COR-L47 (cell line): ENCODE results near the gene TRIM50.
A peak's percentile ranks its signal among the peaks of the same experiment; 100 is the strongest.
"Not testable (repeated sequence)": the region's sequence is repeated elsewhere in the genome, so short reads cannot be mapped to it uniquely, and the experiment has no call there.

Experiments
- DNase-seq: peaks from one replicate; lab custom pipeline; 2025; lab: John Stamatoyannopoulos, UW

TRIM50 gene

DNA sequence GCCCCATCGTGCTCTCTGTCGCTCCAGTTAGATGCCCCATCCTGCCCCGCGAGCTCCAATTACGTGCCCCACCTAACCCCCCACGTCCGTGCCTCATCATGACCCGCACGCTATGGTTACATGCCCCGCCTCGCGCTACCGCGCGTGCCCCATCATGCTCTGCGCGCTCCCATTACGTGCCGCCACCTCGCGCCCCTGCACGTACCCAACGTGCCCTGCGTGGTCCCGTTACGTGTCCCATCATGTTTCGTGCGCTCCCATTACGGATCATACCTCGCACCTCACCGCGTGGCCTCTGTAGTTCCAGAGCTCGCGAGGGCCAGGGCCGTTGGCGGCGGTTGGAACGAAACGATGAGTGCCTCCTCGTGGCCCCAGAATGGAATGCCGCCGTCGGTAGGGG is at the start of gene TRIM50, which contains the start of gene FKBP6:
Gene TRIM50 (minus strand): TSS at position 161 of the 400 bp plus-strand sequence. CDS start 3,295 bp downstream, outside the sequence.
Gene FKBP6 (plus strand): TSS at position 240 of the 400 bp plus-strand sequence. CDS start 268 bp downstream, outside the sequence.
- not testable (repeated sequence) for DNase-seq

DNA sequence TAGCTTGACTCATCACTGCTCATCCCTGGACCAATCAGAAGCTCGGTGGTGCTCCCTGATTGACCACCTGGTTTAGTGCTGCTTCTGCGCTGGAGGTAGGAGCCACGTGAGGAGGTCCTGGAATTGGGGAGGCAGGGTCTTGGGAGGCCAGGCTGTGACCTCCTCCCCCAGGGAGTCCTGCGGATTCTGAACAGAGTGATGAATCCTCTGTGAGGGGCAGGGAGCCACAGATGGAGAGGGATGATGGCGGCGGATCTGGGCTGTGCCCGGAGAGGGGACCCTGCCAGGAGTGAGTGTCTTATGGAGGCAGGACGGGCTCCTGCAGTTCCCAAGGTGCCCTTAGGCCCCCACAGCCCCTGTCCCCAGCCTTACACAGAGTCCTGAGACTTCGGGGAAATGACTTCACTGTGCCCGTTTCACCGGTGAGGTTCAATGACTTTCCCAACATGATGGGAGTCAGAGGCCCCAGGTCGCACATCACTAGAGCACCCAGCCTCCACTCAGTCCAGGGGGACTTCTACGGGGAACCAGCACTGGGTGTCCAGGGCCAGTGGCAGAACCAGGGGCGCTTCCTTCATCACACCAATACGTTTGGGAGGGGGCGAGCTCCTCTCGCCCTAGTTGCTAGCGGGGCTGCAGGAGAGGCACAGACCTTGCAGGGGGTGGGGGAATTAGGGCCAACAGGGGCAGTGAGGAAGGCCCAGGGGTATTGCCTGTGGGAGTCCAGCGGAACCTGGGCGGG is 49.0 kb upstream of the TRIM50 start:
- no peak for DNase-seq

DNA sequence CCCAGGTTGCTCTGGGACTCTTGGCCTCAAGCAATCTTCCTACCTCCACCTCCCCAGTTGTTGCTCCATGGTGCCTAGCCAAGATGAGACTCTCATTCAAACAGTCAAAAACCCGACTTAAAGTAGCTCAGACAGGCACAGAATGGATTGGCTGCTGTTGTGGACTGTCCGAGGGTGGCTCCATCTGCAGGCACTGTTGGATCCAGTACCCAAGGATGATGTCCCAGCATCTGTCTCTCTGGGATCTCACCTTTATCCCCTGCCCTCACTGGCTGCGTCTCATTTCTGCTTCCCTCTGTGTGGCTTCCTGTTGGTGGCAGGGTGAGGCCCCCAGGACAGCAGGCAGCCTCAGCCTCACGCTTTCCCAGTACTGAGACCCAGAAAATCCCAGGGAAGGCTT is 48.4 kb upstream of the TRIM50 start:
- DNase-seq = not testable (repeated sequence)

DNA sequence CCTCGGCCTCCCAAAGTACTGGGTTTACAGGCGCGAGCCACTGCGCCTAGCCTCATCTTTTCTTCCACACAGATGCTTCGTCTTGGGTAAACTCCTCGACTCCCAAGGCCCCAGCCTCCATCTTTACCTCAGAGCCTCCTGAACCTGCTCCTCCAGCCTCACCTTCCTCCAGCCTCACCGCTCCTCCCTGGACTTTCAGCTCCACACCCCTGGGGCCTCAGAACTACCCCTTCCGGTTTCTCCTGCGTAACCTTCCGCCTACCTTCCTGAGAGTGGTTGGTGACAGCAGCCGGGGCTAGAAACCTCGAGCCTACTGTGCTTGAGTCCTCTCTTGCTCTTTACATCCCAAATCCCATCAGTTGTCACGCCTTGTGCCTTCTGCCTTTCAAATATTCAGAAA is 45.9 kb upstream of the TRIM50 start:
- no peak for DNase-seq

GRCh38 chr7:73369622-73370021 is 41.7 kb upstream of the TRIM50 start:
- DNase-seq = no peak

DNA sequence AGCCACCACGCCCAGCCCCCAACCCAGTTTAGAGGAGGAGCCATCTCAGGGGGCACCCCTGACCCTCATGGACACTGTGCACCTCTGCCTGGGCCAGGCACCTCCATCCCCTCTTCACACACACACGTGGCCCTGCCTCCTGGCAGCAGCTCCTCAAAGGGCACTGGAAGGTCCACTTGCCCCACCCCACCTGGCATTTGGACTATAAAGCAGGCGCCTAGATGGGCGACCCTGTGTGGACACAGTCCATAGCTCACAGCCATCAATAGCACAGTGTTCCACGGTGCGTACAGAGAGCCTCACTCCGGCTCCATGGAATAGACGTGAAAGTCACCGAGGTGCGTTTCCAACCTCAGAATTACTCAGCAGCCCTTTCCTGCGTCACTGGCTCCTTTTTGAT is 41.1 kb upstream of the TRIM50 start:
- no peak for DNase-seq

DNA sequence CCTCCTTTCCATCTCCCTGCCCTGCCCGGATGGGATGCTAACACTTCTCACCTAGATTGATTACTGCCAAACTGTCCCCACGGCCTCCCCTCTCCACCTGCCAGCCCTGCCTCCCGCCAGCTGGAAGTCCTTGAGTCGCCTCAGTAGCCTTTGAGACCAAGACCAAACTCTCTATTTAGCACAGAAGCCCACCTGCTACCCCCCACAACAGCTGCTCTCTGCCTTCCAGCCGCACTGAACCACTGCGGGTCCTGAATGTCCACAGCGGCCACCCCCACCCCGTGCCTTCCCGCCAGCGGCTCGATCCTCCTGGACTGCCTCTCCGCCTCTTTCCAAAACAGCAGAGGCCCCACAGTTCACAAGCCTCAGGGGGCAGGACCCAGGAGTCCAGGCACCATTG is 39.1 kb upstream of the TRIM50 start:
- no peak for DNase-seq

DNA sequence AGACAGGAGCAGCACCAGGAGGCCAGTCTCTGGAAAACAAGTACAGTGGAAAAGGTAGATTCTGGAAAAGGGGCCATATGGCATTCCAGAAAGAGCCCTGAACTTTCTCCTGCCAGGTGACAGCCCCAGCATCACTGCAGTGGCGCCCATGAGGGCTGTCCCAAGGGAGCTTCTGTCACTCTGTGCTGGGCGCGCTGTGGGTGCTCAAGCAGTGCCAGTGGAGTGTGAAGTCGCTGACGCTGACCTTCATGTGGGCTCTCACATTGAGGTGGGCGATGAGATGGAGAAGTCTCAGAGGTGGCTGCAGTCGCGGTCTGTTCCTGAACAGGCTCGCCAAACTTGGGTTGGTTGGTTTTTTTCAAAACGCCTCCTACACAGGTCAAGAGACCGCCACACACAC is 38.2 kb upstream of the TRIM50 start:
- no peak for DNase-seq

- peak; percentile 84 for DNase-seq
Observed at GRCh38 chr7:73364006-73364728, 36.3 kb upstream of the TRIM50 start.

DNA sequence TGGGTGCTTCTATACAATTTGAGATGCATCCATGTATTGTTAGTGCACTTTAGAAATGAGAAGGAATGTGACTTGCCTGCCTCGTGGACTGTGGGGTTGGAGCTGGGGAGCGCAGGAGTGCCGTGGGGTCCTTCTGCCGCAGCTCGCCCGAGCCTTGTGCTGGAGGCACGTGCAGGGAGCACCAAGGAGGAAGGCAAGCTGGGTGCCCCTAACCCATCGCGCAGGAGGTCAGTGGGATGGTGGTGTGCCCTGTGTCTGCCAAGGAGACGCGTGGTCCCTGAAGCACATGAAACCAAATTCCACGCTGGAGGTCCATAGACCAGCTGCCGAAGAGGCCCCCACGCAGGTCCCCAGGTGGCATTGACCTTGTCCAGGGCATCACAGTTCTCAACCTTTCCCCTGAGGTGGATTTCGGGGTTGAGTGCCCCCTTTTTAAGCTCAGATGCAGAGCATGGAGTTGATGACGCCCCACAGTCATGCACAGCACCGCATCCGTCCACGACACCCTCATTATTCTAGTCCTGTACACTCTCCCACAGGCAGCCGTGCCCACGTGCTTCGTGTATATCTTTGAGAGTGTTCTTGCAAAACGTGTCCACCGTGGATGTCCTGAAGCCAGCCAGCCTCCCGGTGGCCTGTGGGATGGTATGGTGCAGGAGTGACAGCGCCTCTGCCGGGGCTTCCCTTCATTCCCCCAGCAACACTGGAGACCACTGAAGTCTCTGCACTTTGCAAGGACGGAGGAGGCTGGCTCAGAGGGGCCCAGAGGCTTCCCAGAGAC is 35.5 kb upstream of the TRIM50 start:
- no peak for DNase-seq

DNA sequence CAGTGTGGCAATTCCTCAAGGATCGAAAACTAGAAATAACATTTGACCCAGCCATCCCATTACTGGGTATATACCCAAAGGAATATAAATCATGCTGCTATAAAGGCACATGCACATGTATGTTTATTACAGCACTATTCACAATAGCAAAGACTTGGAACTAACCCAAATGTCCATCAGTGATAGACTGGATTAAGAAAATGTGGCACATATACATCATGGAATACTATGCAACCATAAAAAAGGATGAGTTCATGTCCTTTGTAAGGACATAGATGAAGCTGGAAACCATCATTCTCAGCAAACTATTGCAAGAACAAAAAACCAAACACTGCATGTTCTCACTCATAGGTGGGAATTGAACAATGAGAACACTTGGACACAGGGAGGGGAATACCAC is 32.7 kb upstream of the TRIM50 start:
- not testable (repeated sequence) for DNase-seq

DNA sequence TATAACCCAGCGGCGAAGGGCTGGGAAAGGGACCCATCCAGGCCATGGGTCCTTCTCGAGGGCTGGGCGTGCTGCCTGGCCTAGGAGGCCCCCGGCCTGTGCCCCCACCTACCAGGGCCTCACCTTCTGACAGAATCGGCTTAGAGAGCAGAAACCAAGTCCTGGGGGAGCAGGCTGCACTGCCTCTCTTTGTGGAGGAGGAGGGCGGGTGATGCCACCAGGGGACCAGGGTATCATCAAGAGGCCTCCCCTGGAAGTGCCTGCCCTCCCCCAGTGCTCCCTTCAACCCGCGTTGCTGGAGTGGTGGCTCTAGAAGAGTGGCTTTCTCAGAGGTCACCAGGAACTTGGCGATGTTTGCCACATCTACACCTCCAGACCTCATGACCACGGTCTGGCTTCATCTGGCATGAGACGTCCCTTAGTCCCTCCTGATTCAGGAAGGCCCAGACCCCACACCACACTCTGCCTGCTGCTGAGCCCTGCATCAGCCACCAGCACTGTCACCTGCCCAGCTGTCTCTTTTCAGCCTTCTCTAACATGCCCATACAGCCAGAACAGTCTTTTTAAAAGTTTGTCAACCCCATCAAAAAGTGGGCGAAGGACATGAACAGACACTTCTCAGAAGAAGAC is 32.0 kb upstream of the TRIM50 start:
- no peak for DNase-seq

- DNase-seq = no peak
Observed at GRCh38 chr7:73359306-73359705, 31.4 kb upstream of the TRIM50 start.

GRCh38 chr7:73358590-73359275 is 30.9 kb upstream of the TRIM50 start:
- no peak for DNase-seq

DNA sequence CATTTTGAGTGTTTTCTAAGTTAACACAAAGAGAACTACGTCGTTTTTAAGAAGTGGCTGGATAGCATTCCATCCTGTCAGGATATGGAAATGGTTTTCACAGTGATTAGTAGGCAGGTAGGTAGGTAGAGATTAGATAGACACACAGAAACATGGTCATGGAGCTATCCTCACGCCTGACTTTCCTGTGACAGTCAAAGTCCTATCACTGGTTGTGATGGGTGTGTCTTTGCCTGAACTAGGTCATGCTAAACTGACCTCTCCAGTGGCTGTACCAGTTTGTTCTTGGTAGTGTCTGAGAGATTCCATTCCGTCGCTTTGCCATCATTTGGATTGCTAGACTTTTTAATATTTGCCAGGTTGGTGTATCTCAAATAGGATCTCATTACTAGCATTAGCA is 28.3 kb upstream of the TRIM50 start:
- DNase-seq = no peak

- no peak for DNase-seq
Observed at GRCh38 chr7:73354821-73355220, 26.9 kb upstream of the TRIM50 start.

DNA sequence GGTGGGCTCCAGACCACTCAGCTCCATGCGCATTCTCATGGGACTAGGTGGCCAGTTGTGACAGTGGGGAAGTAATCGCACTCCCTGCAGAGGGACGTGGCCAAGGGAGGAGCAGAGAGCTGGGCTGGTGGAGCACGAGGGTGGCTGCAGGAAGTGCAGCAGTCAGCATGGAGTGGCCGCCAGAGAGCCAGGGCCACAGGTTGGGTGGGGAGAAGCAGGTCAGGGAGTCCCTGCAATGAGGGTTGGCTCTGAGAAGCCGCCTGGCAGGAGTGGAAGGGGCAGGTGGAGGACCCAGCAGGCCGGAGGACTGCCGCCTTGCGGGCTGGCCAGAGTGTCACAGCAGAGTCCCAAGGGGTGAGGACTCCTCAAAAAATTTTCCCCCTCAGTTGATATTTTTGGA is 26.3 kb upstream of the TRIM50 start:
- DNase-seq = no peak

DNA sequence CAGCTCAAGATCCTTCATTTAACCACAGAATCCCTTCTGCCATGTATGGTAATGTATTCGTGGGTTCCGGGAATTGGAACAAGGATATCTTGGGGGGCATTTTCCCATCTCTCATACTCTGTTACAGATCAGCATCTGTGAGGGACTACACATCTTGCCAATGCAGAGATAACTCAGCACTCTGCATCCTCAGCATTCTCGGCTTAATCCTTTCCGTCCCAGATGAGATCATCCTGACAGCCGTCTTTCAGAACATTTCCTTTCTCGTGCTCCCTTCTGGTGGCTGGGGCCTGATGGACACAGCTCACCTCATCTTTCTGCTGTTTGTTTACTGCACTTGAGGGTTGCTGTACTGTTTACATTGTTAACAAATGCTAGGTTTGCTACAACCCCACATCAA is 25.4 kb upstream of the TRIM50 start:
- no peak for DNase-seq

- no peak for DNase-seq
Observed at GRCh38 chr7:73352784-73353183, 24.9 kb upstream of the TRIM50 start.

DNA sequence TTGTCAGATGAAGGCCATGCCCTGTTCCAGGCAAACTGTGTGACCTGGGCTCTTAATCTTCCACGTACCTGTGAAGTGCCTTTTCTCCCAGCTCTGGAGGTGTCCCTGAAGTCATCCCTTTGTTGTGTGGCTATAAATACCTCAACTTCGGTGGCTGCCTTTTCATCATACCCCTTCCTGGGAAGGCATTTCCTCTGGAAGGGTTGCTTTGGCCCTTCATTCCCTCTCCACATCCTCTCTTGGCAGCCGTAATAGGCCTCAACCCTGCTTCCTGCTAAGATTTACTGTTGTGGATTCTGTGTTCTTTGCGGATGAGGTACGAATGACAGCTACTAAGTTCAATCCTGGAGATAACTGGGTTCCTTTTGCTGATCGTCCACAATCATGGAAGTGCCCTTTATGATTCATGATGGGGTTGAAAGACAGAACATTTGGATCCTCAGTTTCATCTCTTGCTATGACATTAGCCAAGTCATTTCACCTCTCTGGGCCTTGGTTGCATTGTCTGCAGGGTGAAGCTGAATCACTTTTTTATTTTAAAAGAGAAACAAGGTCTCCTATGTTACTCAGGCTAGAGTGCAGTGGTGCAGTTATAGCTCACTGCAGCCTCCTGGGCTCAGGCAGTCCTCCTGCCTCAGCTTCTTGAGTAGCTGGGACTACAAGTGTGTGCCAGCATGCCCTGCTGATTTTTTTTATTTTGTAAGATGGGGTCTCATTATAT is 23.7 kb upstream of the TRIM50 start:
- no peak for DNase-seq
